Stimulated activated naive B cell treated with anti-CD40 and anti-IgM and Interleukin-4, amounts not matched to agents 10 μg/mL and 1 μg/mL and 100 μg/mL, for 72 hours (primary cell): ENCODE measurements around the gene CRADD.
"Not testable (repeated sequence)": the region's sequence is repeated elsewhere in the genome, so short reads cannot be mapped to it uniquely, and the experiment has no call there.

Source experiments
- ATAC-seq, 2 donors: fragments of 150-1000 bp; cut with Tn5 transposase; replicated peaks; 2 replicates each; pipeline ENCODE4 v1.10.0; 2021; ENCODE audit warnings: moderate library complexity in 1 of 2
- DNase-seq: peaks from one replicate; pipeline ENCODE4 v3.0.0; 2021
- H3K27ac Mint-ChIP-seq: one replicate; pipeline ENCODE4 v1.8.0; 2022; ENCODE audit warnings: mild to moderate bottlenecking, mixed read lengths
- H3K27me3 Mint-ChIP-seq, 2 donors: one replicate each; pipeline ENCODE4 v1.8.0; 2022; ENCODE audit warnings: mixed read lengths in 2 of 2
- H3K36me3 Mint-ChIP-seq, 2 donors: one replicate each; pipeline ENCODE4 v1.8.0; 2022; ENCODE audit warnings: mixed read lengths in 2 of 2, mild to moderate bottlenecking in 1 of 2
- H3K4me1 Mint-ChIP-seq, 2 donors: one replicate each; pipeline ENCODE4 v1.8.0; 2022; ENCODE audit warnings: mixed read lengths in 2 of 2, mild to moderate bottlenecking in 1 of 2
- H3K4me3 Mint-ChIP-seq, 2 donors: one replicate each; pipeline ENCODE4 v1.8.0; 2022; ENCODE audit warnings: mild to moderate bottlenecking in 2 of 2, mixed read lengths in 2 of 2, moderate library complexity in 1 of 2
- H3K9me3 Mint-ChIP-seq, 2 donors: one replicate each; pipeline ENCODE4 v1.8.0; 2022; ENCODE audit warnings: mixed read lengths in 2 of 2, mild to moderate bottlenecking in 1 of 2

Gene CRADD

GRCh38 chr12:93788853-93789252, 111.7 kb downstream of the CRADD start:
- Mint-ChIP-seq H3K4me1 (peaks cover 14 to 27% of the 10 kb centered on the region in 2 donors), H3K27ac (no peak overlapping the region), H3K36me3 (peaks cover 4 to 9% of the 10 kb centered on the region in 2 donors), H3K9me3 (peaks cover 4 to 5% of the 10 kb centered on the region in 2 donors), H3K4me3 (no peak overlapping the region), H3K27me3 (no peaks in the 10 kb centered on the region)
- DNase-seq (no peak), ATAC-seq (no peak)

GRCh38 chr12:93789767-93790166, 112.6 kb downstream of the CRADD start:
- ATAC-seq (no peak), DNase-seq (no peak)
- peaks cover 4 to 5% of the 10 kb centered on the region in 2 donors for H3K9me3 Mint-ChIP-seq
- H3K27me3 Mint-ChIP-seq: no peaks in the 10 kb centered on the region
- H3K36me3 Mint-ChIP-seq: peaks cover 4 to 9% of the 10 kb centered on the region in 2 donors
- H3K27ac Mint-ChIP-seq: no peak overlapping the region
- H3K4me1 Mint-ChIP-seq: peaks cover 10 to 20% of the 10 kb centered on the region in 2 donors
- H3K4me3 Mint-ChIP-seq: no peak overlapping the region

DNA sequence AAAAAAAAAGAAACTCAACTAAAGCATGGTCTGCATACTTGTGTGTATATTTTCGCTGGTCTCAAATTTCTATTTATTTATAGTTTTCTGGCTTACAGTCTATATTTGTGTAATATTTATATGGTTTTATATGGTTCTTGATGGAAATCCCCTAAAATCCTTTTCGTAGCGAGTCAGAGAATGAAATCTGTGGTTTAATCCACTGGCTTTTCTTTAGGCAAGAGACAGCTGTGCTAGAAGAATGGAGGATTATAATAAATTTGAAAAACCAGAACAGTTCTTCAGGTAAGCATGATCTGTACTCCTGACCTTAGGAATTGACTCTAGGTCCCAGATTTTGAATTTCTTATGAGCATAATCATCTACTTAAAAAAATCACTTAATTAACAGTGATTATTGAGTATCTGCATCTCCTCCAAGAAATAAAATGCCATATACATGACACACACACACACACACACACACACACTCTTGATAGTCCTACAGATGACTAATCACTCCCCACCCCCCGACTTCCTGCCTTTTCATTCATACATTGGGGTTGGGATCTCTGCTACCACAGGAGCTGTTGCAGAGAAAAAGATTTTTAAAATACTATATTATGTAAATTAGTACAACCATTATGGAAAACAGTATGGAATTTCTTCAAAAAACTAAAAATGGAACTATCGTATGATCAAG, 113.4 kb downstream of the CRADD start:
- DNase-seq (no peak), ATAC-seq (no peak)
- no peaks in the 10 kb centered on the region for H3K27me3 Mint-ChIP-seq
- peaks cover 4 to 5% of the 10 kb centered on the region in 2 donors for H3K9me3 Mint-ChIP-seq
- peaks cover 6 to 14% of the 10 kb centered on the region in 2 donors for H3K4me1 Mint-ChIP-seq
- no peak overlapping the region for H3K27ac Mint-ChIP-seq
- no peak overlapping the region for H3K4me3 Mint-ChIP-seq
- H3K36me3 Mint-ChIP-seq: peaks cover 4 to 9% of the 10 kb centered on the region in 2 donors

DNA sequence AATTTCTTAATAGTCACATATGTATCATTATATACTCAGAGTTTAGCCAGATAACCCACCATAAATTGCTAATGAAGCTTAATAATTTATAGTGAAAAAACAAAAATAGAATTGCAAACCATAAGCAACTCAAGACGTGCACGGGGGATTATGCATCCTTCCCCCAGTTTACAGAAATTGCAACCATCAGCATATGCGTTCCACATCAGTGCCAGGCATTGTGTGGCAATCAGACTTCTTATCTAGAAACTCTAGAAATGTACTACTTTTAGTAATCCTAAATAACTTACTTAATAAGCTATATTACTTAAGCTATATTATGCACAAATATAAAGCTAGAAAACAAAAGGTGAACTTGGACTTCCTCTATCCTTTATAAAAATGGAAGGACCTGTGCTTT, 115.8 kb downstream of the CRADD start:
- H3K27me3 Mint-ChIP-seq: no peaks in the 10 kb centered on the region
- no peak overlapping the region for H3K4me3 Mint-ChIP-seq
- peaks cover 12 to 20% of the 10 kb centered on the region in 2 donors for H3K4me1 Mint-ChIP-seq
- no peak overlapping the region for H3K27ac Mint-ChIP-seq
- ATAC-seq (no peak), DNase-seq (no peak)
- H3K36me3 Mint-ChIP-seq: peaks cover 2 to 6% of the 10 kb centered on the region in 2 donors
- H3K9me3 Mint-ChIP-seq: peaks cover 1 to 3% of the 10 kb centered on the region in 2 donors

GRCh38 chr12:93793983-93794382, 116.8 kb downstream of the CRADD start:
- Mint-ChIP-seq H3K4me1 (peaks cover 11 to 14% of the 10 kb centered on the region in 2 donors), H3K27ac (no peak overlapping the region)
- ATAC-seq: no peak

DNA sequence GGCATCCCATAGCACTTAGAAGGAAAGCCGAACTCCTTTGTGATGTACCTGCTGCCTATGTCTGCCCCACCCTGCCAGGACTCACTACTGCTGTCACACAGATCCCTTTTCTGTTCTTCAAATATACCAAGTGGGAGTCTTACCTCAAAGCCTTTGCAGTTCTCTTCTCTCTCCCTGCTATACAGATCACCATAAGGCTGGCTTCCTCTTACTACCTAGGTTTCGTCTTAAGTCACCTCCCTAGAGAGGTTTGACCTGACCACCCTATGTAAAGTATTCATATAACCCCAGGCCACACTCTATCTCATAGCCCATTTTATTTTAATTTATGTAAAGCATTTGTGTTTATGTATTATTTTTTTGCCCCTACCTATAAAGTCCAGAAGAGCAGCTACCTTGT, 117.6 kb downstream of the CRADD start:
- Mint-ChIP-seq H3K4me3 (no peak overlapping the region), H3K27ac (no peak overlapping the region), H3K36me3 (no peaks in the 10 kb centered on the region), H3K27me3 (no peaks in the 10 kb centered on the region), H3K9me3 (peaks cover 0 to 2% of the 10 kb centered on the region in 2 donors), H3K4me1 (peaks cover 6% of the 10 kb centered on the region in 2 donors)
- DNase-seq (no peak), ATAC-seq (peak; percentile 52 to 65)

More at GRCh38 chr12:93793983-93794382, 116.8 kb downstream of the CRADD start:
- H3K4me3 Mint-ChIP-seq: no peak overlapping the region
- no peaks in the 10 kb centered on the region for H3K27me3 Mint-ChIP-seq
- no peak for DNase-seq
- H3K36me3 Mint-ChIP-seq: no peaks in the 10 kb centered on the region
- H3K9me3 Mint-ChIP-seq: peaks cover 0 to 2% of the 10 kb centered on the region in 2 donors

GRCh38 chr12:93795352-93795751, 118.2 kb downstream of the CRADD start:
- no peak overlapping the region for H3K27ac Mint-ChIP-seq
- H3K4me3 Mint-ChIP-seq: no peak overlapping the region
- DNase-seq (no peak), ATAC-seq (no peak)
- peaks cover under 1 to 2% of the 10 kb centered on the region in 2 donors for H3K9me3 Mint-ChIP-seq
- peaks cover 6% of the 10 kb centered on the region in 2 donors for H3K4me1 Mint-ChIP-seq
- no peaks in the 10 kb centered on the region for H3K27me3 Mint-ChIP-seq
- H3K36me3 Mint-ChIP-seq: peaks cover 0 to 1% of the 10 kb centered on the region in 2 donors

- no peak overlapping the region for H3K27ac Mint-ChIP-seq
- H3K9me3 Mint-ChIP-seq: peaks cover 2 to 3% of the 10 kb centered on the region in 2 donors
- ATAC-seq (peak in 1 of 2 donors; percentile 31), DNase-seq (no peak)
- H3K27me3 Mint-ChIP-seq: no peaks in the 10 kb centered on the region
- H3K36me3 Mint-ChIP-seq: peaks cover 3 to 4% of the 10 kb centered on the region in 2 donors
- peaks cover 6% of the 10 kb centered on the region in 2 donors for H3K4me1 Mint-ChIP-seq
- no peak overlapping the region for H3K4me3 Mint-ChIP-seq
Observed at GRCh38 chr12:93796729-93797128, 119.6 kb downstream of the CRADD start.

DNA sequence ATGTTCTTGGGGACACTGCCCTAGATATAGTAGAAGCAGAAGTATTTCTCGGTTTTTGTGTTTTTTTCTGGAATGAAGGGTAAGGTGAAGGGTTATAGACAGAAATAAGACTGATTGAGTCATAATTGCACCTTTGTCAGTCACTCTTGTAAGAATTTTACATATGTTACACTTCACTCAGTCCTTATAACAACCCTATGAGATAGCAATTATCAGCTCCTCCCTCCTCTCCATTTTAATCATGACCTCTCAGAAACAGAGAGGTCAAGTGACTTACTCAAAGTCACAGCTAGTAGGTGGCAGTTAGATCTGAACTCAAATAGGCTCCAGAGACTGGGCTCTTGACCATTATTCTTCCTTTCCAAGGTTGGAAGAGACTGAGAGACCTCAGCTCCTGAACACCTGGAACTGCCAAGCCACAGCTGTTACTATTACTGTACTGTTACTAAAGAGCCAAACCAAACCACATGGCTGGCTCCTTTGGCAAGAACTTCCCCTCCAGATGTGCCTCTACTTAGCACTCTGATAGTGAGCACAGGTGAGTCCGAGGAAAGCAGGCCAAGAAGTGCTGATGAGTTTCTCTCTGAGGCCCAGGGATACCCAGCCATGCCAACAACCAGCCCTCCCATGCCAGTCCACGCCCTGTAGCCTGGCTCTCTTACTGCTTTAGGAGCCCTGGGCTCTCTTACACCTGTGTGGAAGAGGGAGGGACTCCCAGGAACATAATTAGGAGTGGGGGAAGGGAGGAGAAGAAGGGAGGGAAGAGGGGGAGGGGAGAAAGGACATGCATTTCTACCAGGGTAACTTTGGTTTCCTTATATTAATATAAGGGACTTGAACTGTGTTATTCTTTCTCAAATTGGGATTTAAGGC, 121.3 kb downstream of the CRADD start:
- Mint-ChIP-seq H3K4me1 (peaks cover 6% of the 10 kb centered on the region in 2 donors), H3K27me3 (no peaks in the 10 kb centered on the region), H3K36me3 (peaks cover 3 to 4% of the 10 kb centered on the region in 2 donors), H3K27ac (no peak overlapping the region), H3K9me3 (peaks cover 2 to 3% of the 10 kb centered on the region in 2 donors), H3K4me3 (no peak overlapping the region)
- ATAC-seq (no peak), DNase-seq (no peak)

DNA sequence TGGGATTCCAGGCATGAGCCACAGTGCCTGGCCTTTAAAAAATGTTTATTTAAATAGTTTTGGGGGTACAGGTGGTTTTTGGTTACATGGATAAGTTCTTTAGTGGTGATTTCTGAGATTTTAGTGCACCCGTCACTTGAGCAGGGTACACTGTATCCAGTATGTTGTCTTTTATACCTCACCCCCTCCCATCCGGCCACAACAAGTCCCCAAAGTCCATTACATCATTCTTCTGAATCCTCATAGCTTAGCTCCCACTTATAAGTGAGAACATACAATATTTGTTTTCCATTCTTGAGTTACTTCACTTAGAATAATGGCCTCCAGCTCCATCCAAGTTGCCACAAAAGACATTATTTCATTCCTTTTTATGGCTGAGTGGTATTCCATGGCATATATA, 124.5 kb downstream of the CRADD start:
- H3K9me3 Mint-ChIP-seq, H3K27ac Mint-ChIP-seq, H3K4me3 Mint-ChIP-seq, DNase-seq, H3K27me3 Mint-ChIP-seq, H3K4me1 Mint-ChIP-seq, H3K36me3 Mint-ChIP-seq, ATAC-seq: not testable (repeated sequence)

- Mint-ChIP-seq H3K36me3 (peaks cover 5 to 7% of the 10 kb centered on the region in 2 donors), H3K27me3 (no peaks in the 10 kb centered on the region), H3K9me3 (peaks cover 5 to 11% of the 10 kb centered on the region in 2 donors), H3K27ac (no peak overlapping the region), H3K4me1 (peaks cover 0 to 2% of the 10 kb centered on the region in 2 donors), H3K4me3 (no peak overlapping the region)
- DNase-seq: no peak
- no peak for ATAC-seq
Observed at GRCh38 chr12:93802293-93802692, 125.1 kb downstream of the CRADD start.

DNA sequence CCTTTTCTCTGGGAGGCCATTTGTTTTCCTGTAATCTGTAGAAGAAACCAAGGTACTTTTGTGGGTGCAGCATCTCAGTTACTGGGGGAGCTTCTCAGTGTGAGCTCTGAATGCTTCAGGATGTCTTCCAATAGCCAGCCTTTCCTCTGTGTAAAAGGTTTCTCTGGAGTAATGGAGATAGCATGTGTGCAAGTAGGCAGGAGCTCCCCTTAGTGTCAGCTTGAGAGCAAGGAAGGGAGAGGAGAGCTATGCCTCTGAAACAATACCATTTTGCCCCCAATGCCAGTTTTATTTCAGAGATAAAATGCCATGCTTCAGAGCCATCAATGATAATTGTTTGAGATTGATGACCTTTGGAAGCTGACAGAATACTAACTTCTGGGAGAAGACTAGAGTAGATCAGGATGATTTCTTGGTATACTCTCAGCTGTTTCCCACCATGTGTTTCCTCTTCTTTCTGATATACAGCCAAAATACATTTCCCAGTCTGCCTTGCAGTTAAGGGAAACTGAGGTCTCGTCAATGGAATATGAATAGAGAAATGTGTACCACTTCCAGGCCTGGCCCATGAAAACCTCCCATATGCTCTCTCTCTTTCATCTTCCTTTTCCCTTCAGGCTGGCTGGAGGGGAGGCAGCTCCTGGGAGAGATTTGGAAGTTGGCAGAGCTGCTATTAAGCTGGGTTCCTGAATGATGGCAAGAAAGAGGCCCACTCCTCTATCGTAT, 125.7 kb downstream of the CRADD start:
- Mint-ChIP-seq H3K27me3 (no peaks in the 10 kb centered on the region), H3K27ac (no peak overlapping the region), H3K4me1 (peaks cover 3 to 6% of the 10 kb centered on the region in 2 donors), H3K36me3 (peaks cover 10 to 13% of the 10 kb centered on the region in 2 donors), H3K9me3 (peaks cover 9 to 17% of the 10 kb centered on the region in 2 donors), H3K4me3 (no peak overlapping the region)
- ATAC-seq (no peak), DNase-seq (no peak)

DNA sequence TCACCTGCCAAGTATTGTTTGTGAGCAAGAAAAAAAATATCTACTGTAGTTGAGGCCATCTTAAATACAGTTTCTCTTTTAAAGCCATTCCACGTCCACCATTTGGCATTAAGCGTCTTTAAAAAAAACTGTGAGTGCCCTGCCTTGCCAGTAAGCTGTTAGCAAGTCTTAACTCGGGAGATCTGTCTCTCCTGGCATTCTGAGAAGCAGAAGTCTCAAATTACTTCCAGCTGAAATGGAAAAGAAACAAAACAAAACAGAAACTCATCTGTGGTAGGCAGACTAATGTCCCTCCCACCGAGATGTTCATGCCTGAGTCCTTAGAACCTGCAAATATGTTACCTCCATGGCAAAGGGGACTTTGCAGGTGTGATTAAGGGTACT, 126.2 kb downstream of the CRADD start:
- no peak for DNase-seq
- Mint-ChIP-seq H3K4me3 (no peak overlapping the region), H3K36me3 (peaks cover 13 to 15% of the 10 kb centered on the region in 2 donors), H3K4me1 (peaks cover 7 to 10% of the 10 kb centered on the region in 2 donors), H3K9me3 (peaks cover 14 to 22% of the 10 kb centered on the region in 2 donors), H3K27me3 (no peaks in the 10 kb centered on the region), H3K27ac (no peak overlapping the region)
- ATAC-seq: peak in 1 of 2 donors; percentile 38
